ENCODE results near the gene SELENOT.

Gene SELENOT

GRCh38 chr3:150557725-150558124, 45.4 kb upstream of the SELENOT start:
- TF ChIP-seq EZH2phosphoT487 (IDR thresholded peaks at IDR 0.05; ENCODE audit: borderline replicate concordance, low read length): no peak
- TF ChIP-seq, protein P1, sequence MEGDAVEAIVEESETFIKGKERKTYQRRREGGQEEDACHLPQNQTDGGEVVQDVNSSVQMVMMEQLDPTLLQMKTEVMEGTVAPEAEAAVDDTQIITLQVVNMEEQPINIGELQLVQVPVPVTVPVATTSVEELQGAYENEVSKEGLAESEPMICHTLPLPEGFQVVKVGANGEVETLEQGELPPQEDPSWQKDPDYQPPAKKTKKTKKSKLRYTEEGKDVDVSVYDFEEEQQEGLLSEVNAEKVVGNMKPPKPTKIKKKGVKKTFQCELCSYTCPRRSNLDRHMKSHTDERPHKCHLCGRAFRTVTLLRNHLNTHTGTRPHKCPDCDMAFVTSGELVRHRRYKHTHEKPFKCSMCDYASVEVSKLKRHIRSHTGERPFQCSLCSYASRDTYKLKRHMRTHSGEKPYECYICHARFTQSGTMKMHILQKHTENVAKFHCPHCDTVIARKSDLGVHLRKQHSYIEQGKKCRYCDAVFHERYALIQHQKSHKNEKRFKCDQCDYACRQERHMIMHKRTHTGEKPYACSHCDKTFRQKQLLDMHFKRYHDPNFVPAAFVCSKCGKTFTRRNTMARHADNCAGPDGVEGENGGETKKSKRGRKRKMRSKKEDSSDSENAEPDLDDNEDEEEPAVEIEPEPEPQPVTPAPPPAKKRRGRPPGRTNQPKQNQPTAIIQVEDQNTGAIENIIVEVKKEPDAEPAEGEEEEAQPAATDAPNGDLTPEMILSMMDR (IDR thresholded peaks at IDR 0.05; ENCODE audit: low read depth, low read length, poor library complexity, severe bottlenecking): no peak
- Histone ChIP-seq H3F3A (ENCODE audit: control insufficient read depth, insufficient read depth) (0 out of 2 replicates have a peak, but pooled peaks cover 5% of the 10 kb centered on the region), H3K27ac (ENCODE audit: low read depth, low read length) (no peak overlapping the region), H3K79me2 (ENCODE audit: control insufficient read depth, low read length) (peaks cover 80% of the 10 kb centered on the region), H3K4me2 (ENCODE audit: low read length) (no peak overlapping the region), H3K4me1 (ENCODE audit: control insufficient read depth, low read length) (no peaks in the 10 kb centered on the region), H4K20me1 (ENCODE audit: control insufficient read depth, insufficient read depth, low read depth, low read length) (no peaks in the 10 kb centered on the region), H3K4me3 (ENCODE audit: low read length) (no peak overlapping the region), H3K9me3 (ENCODE audit: control insufficient read depth, insufficient read depth, low read length) (no peaks in the 10 kb centered on the region), H3K27me3 (ENCODE audit: control insufficient read depth, low read length) (no peaks in the 10 kb centered on the region), H3K9me2 (replicated peaks; ENCODE audit: control insufficient read depth, low read length) (no peaks in the 10 kb centered on the region), H3K36me3 (ENCODE audit: control insufficient read depth, low read length) (peaks cover 81% of the 10 kb centered on the region)

GRCh38 chr3:150564243-150564642, 38.9 kb upstream of the SELENOT start:
- no peaks in the 10 kb centered on the region for H3K9me3 ChIP-seq (ENCODE audit: control insufficient read depth, insufficient read depth, low read length)
- no peak overlapping the region for H3K27ac ChIP-seq (ENCODE audit: low read depth, low read length)
- no peak overlapping the region for H3K4me3 ChIP-seq (ENCODE audit: low read length)
- no peak overlapping the region for H3K4me2 ChIP-seq (ENCODE audit: low read length)
- H3F3A ChIP-seq (ENCODE audit: control insufficient read depth, insufficient read depth): 0 out of 2 replicates have a peak, but pooled peaks cover 8% of the 10 kb centered on the region
- no peaks in the 10 kb centered on the region for H3K4me1 ChIP-seq (ENCODE audit: control insufficient read depth, low read length)
- H3K36me3 ChIP-seq (ENCODE audit: control insufficient read depth, low read length): peaks cover 82% of the 10 kb centered on the region
- H3K9me2 ChIP-seq (replicated peaks; ENCODE audit: control insufficient read depth, low read length): no peaks in the 10 kb centered on the region
- no peaks in the 10 kb centered on the region for H4K20me1 ChIP-seq (ENCODE audit: control insufficient read depth, insufficient read depth, low read depth, low read length)
- TF ChIP-seq EZH2phosphoT487 (IDR thresholded peaks at IDR 0.05; ENCODE audit: borderline replicate concordance, low read length): no peak
- TF ChIP-seq, protein P1 (IDR thresholded peaks at IDR 0.05; ENCODE audit: low read depth, low read length, poor library complexity, severe bottlenecking): no peak
- H3K79me2 ChIP-seq (ENCODE audit: control insufficient read depth, low read length): peaks cover 23% of the 10 kb centered on the region
- H3K27me3 ChIP-seq (ENCODE audit: control insufficient read depth, low read length): no peaks in the 10 kb centered on the region

GRCh38 chr3:150567328-150567727, 35.8 kb upstream of the SELENOT start:
- H3K79me2 ChIP-seq (ENCODE audit: control insufficient read depth, low read length): peaks cover 10% of the 10 kb centered on the region
- H3K4me1 ChIP-seq (ENCODE audit: control insufficient read depth, low read length): no peaks in the 10 kb centered on the region
- 0 out of 2 replicates have a peak, but pooled peaks cover 8% of the 10 kb centered on the region for H3F3A ChIP-seq (ENCODE audit: control insufficient read depth, insufficient read depth)
- TF ChIP-seq EZH2phosphoT487 (IDR thresholded peaks at IDR 0.05; ENCODE audit: borderline replicate concordance, low read length): no peak
- TF ChIP-seq, protein P1 (IDR thresholded peaks at IDR 0.05; ENCODE audit: low read depth, low read length, poor library complexity, severe bottlenecking): no peak
- no peaks in the 10 kb centered on the region for H3K9me3 ChIP-seq (ENCODE audit: control insufficient read depth, insufficient read depth, low read length)
- no peak overlapping the region for H3K4me3 ChIP-seq (ENCODE audit: low read length)
- H3K4me2 ChIP-seq (ENCODE audit: low read length): no peak overlapping the region
- H3K27me3 ChIP-seq (ENCODE audit: control insufficient read depth, low read length): no peaks in the 10 kb centered on the region
- no peaks in the 10 kb centered on the region for H4K20me1 ChIP-seq (ENCODE audit: control insufficient read depth, insufficient read depth, low read depth, low read length)
- no peak overlapping the region for H3K27ac ChIP-seq (ENCODE audit: low read depth, low read length)
- peaks cover 89% of the 10 kb centered on the region for H3K36me3 ChIP-seq (ENCODE audit: control insufficient read depth, low read length)
- H3K9me2 ChIP-seq (replicated peaks; ENCODE audit: control insufficient read depth, low read length): no peaks in the 10 kb centered on the region
